Gastroesophageal sphincter (tissue), 4 donors: ENCODE data around the gene APBB1. TPM values are rescaled to one million over a fixed set of nuclear protein-coding genes. Genes with fewer than 3 reads are reported as not detected.

ENCODE experiments used
- ATAC-seq: fragments of 150-250 bp; one replicate; pipeline ENCODE4 v1.9.1; 2016; ENCODE audit warnings: mild to moderate bottlenecking, moderate library complexity
- H3K27ac ChIP-seq, 4 donors: fragments of 200-600 bp; sonication (generic) in 3 of 4; 1 replicate in 3 of 4; 2 replicates in 1 of 4; pipeline ENCODE4 v1.5.1; 2016 to 2019
- H3K27me3 ChIP-seq: fragments of 200-600 bp; sonication (generic); one replicate; pipeline ENCODE4 v1.5.1; 2019
- H3K36me3 ChIP-seq, 2 donors: fragments of 200-600 bp; sonication (generic); one replicate each; pipeline ENCODE4 v1.5.1; 2019; ENCODE audit warnings: control low read depth in 1 of 2
- H3K4me1 ChIP-seq, 3 donors: fragments of 200-600 bp; sonication (generic); 1 replicate in 2 of 3; 2 replicates in 1 of 3; pipeline ENCODE4 v1.5.1; 2016 to 2019; ENCODE audit warnings: control low read depth in 2 of 3
- H3K4me3 ChIP-seq, 2 donors: fragments of 200-600 bp; sonication (generic); one replicate each; pipeline ENCODE4 v1.5.1; 2019; ENCODE audit warnings: mild to moderate bottlenecking in 1 of 2, moderate library complexity in 1 of 2
- H3K9me3 ChIP-seq, 3 donors: fragments of 200-600 bp; sonication (generic); one replicate each; pipeline ENCODE4 v1.5.1; 2017 to 2019; ENCODE audit warnings: control low read depth in 2 of 3
- EP300 ChIP-seq: sonication (generic); formaldehyde crosslinking; IDR thresholded peaks from one replicate; pipeline ENCODE4 v1.6.1; 2017; ENCODE audit warnings: antibody characterized with exemption, mild to moderate bottlenecking
- POLR2A ChIP-seq, 2 donors: fragments of 450-650 bp; IDR thresholded peaks; one replicate each; pipeline ENCODE4 v1.6.1; 2017; ENCODE audit warnings: antibody characterized with exemption in 2 of 2, mild to moderate bottlenecking in 2 of 2, moderate library complexity in 1 of 2
- POLR2AphosphoS5 ChIP-seq: sonication (generic); formaldehyde crosslinking; IDR thresholded peaks from one replicate; pipeline ENCODE4 v1.6.1; 2017; ENCODE audit warnings: antibody characterized with exemption
- WGBS, 2 donors: methylation state at CpG; one replicate each; pipeline ENCODE4 v1.1.5; 2018; ENCODE audit warnings: low coverage in 1 of 2; 5-methylcytosine and 5-hydroxymethylcytosine counted together
- total RNA-seq, 4 donors: library from RNA; depleted of rRNA; stranded (reverse); fragments of >200 nt; gene quantifications; one replicate each; pipeline ENCODE4 v1.1.0, GENCODE V29; 2016
- TF ChIP-seq, protein P1 (sequence below), 4 experiments: fragments of 200-600 bp in 2 of 4; fragments of 450-650 bp in 2 of 4; sonication (generic) in 1 of 4; IDR thresholded peaks; one replicate each; pipeline ENCODE4 v1.5.1; 2017 to 2019; ENCODE audit warnings: antibody characterized with exemption in 4 of 4, mild to moderate bottlenecking in 2 of 4, moderate library complexity in 2 of 4

APBB1 gene
- total RNA-seq, 4 donors from 2014 or later: 55.9 to 149 (median 73.1) TPM

DNA sequence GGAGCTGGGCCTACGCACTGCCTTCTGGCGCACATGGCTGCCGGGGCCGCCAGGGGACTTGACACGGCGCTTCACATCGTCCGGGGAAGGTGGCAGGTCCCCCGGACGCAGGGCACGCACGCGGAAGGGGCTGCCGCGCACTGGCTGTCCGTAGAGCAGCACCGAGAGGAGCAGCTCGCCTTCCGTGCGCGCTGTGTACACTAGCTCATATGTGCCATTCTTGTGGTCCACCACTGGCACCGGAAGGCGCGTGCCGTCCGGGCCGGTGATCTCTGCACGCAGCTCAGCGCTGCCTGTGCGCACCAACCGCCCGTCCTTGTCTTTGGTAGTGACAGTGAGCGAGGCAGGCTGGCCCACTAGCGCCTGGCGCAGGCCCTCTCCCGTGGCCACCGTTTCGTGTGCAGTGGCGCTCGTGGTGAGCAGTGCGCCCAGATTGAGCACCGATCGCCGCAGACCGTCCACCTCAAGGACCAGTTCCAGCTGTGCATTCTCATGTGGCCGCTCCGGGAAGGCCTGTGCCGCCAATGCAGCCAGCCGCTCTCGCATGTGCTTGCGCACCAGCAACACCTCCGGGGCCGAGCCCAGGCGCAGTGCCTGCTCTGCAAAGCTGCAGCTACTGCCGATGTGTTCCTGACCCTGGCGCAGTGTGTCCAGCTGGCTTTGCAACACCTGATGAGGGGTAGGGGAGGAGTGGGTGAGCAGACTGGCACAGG, 37.6 kb upstream of the APBB1 start:
- Histone ChIP-seq H3K4me3 (no peak overlapping the region), H3K36me3 (peaks cover 0 to 100% of the 10 kb centered on the region in 2 donors), H3K27me3 (no peaks in the 10 kb centered on the region), H3K9me3 (no peaks in the 10 kb centered on the region), H3K4me1 (no peaks in the 10 kb centered on the region), H3K27ac (no peak overlapping the region)
- WGBS, 2 donors: 100% methylated on average over 3 of the region's 56 CpGs; no CpG with 5 or more reads in 1 of the 2 donors
- no peak for TF ChIP-seq POLR2AphosphoS5
- no peak for TF ChIP-seq EP300
- TF ChIP-seq POLR2A (IDR thresholded peaks at IDR 0.05): no peak
- TF ChIP-seq, protein P1, sequence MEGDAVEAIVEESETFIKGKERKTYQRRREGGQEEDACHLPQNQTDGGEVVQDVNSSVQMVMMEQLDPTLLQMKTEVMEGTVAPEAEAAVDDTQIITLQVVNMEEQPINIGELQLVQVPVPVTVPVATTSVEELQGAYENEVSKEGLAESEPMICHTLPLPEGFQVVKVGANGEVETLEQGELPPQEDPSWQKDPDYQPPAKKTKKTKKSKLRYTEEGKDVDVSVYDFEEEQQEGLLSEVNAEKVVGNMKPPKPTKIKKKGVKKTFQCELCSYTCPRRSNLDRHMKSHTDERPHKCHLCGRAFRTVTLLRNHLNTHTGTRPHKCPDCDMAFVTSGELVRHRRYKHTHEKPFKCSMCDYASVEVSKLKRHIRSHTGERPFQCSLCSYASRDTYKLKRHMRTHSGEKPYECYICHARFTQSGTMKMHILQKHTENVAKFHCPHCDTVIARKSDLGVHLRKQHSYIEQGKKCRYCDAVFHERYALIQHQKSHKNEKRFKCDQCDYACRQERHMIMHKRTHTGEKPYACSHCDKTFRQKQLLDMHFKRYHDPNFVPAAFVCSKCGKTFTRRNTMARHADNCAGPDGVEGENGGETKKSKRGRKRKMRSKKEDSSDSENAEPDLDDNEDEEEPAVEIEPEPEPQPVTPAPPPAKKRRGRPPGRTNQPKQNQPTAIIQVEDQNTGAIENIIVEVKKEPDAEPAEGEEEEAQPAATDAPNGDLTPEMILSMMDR (IDR thresholded peaks at IDR 0.05): no peak
- ATAC-seq: no peak

DNA sequence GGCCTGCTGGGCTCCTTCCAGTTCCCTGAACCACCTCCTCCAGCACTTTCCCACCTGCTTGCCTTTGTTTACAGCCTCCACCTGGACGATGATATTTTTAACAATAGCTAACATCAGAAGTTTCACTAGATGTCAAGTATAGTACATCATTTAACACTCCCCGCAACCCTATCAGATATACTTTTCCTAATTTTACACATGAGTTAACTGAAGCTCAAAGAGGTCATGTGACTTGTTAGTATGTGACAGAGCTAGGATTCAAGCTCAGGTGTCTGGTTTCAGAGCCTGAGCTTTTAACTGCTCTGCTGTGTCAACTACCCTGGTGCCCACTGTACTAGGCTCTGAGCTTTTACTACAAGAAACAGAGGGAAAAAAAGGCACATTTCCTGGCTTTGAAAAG, 36.2 kb upstream of the APBB1 start:
- Histone ChIP-seq H3K9me3 (no peaks in the 10 kb centered on the region), H3K27ac (no peak overlapping the region), H3K4me1 (no peaks in the 10 kb centered on the region), H3K36me3 (peaks cover 0 to 100% of the 10 kb centered on the region in 2 donors), H3K27me3 (no peaks in the 10 kb centered on the region), H3K4me3 (no peak overlapping the region)
- 81 to 82% methylated on average over 2 of the region's 2 CpGs for WGBS, 2 donors
- TF ChIP-seq POLR2A (IDR thresholded peaks at IDR 0.05) (no peak), POLR2AphosphoS5 (no peak), EP300 (no peak)
- TF ChIP-seq, protein P1 (IDR thresholded peaks at IDR 0.05): no peak
- no peak for ATAC-seq

DNA sequence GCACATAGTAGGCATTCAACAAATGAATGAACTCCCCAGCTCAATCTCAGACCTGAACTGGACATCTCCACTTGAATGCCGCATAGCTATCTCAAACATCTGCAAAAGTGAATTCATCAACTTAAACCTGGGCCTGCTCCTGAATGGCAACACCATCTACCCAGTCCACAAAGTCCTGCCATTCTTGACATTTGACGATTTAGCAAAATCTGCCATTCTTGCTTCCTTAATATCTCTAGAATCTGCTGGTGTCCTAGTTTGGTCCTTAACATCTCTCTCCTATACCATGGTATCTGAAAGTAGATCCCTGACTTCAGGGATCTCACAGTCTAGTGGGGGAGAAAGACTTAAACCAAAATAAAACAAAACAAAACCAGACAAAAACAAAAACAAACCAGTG, 34.3 kb upstream of the APBB1 start:
- no peaks in the 10 kb centered on the region for H3K27me3 ChIP-seq
- 100% methylated on average over 1 to 2 of the region's 2 CpGs for WGBS, 2 donors
- TF ChIP-seq POLR2A (IDR thresholded peaks at IDR 0.05): no peak
- no peak for TF ChIP-seq POLR2AphosphoS5
- TF ChIP-seq, protein P1 (IDR thresholded peaks at IDR 0.05): no peak
- no peak for TF ChIP-seq EP300
- ATAC-seq: no peak
- H3K36me3 ChIP-seq: peaks cover 0 to 100% of the 10 kb centered on the region in 2 donors
- H3K4me3 ChIP-seq: no peak overlapping the region
- H3K27ac ChIP-seq: no peak overlapping the region
- H3K4me1 ChIP-seq: no peaks in the 10 kb centered on the region
- H3K9me3 ChIP-seq: no peaks in the 10 kb centered on the region

DNA sequence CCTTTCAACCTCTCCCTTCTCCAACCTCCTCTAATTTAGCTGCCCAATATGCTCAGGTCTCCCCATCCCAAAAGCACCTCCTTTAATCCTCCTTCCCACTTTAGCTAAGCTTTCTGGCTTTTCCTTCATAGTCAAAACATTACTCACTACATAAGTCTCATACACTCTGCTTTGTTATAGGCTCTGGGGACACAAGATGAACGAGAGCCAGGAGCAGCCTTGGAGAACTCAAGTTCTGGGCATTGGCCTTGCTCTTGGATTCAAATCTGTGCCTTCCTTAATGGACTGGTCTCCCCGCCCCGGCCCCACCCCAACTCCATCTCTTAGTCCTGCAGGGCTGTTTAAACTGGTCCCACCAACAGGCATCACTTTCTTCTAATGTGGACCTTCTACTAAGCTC, 33.3 kb upstream of the APBB1 start:
- no peaks in the 10 kb centered on the region for H3K9me3 ChIP-seq
- WGBS, 2 donors: 60% methylated on average over 1 of the region's 3 CpGs; no CpG with 5 or more reads in 1 of the 2 donors
- TF ChIP-seq POLR2A (IDR thresholded peaks at IDR 0.05): no peak
- TF ChIP-seq, protein P1 (IDR thresholded peaks at IDR 0.05): no peak
- TF ChIP-seq EP300: no peak
- no peak for TF ChIP-seq POLR2AphosphoS5
- no peak for ATAC-seq
- H3K36me3 ChIP-seq: peaks cover 0 to 100% of the 10 kb centered on the region in 2 donors
- H3K27me3 ChIP-seq: no peaks in the 10 kb centered on the region
- no peak overlapping the region for H3K4me3 ChIP-seq
- H3K27ac ChIP-seq: no peak overlapping the region
- no peaks in the 10 kb centered on the region for H3K4me1 ChIP-seq

DNA sequence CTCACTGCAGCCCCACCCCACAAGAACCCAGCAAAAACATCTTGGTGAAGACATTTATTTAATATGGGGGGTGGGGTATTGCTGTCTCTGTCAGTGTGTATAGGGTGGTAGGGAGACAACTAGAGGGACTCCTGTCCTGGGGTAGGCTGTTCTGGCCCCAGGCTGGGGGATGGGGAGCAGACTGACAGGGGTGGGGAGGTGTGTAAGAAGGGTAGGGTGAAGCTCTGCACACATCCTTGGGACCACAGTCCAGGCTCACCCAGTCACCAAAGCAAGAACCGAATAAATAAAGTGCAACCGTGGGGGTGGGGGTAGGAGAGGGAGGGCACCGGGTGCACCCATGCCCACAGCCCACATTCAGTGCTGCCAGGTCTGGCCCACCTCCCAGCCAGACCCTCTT, 29.7 kb upstream of the APBB1 start:
- ATAC-seq: no peak
- Histone ChIP-seq H3K4me1 (no peaks in the 10 kb centered on the region), H3K36me3 (peaks cover 0 to 63% of the 10 kb centered on the region in 2 donors), H3K27ac (no peak overlapping the region), H3K9me3 (no peaks in the 10 kb centered on the region), H3K27me3 (no peaks in the 10 kb centered on the region), H3K4me3 (no peak overlapping the region)
- WGBS, 2 donors: 100% methylated on average over 1 of the region's 3 CpGs; no CpG with 5 or more reads in 1 of the 2 donors
- TF ChIP-seq, protein P1 (IDR thresholded peaks at IDR 0.05): no peak
- TF ChIP-seq EP300: no peak
- TF ChIP-seq POLR2A (IDR thresholded peaks at IDR 0.05): no peak
- no peak for TF ChIP-seq POLR2AphosphoS5
